Fibroblast of lung (primary cell): ENCODE measurements around the gene ZC3H7B. TPM values are rescaled to one million over a fixed set of nuclear protein-coding genes. Genes with fewer than 3 reads are reported as not detected.

Experiments used
- DNase-seq, 2 donors: peaks; one replicate each; pipeline versions ENCODE4 v3.0.0 to v3.0.0-alpha.2; 2010; ENCODE audit warnings: low read depth in 2 of 2
- H2AFZ ChIP-seq: 2 replicates; pipeline ENCODE4 v1.5.1; 2012; ENCODE audit warnings: low read length, control low read depth, inconsistent platforms
- H3K27ac ChIP-seq: 2 replicates; pipeline ENCODE4 v1.5.1; 2011; ENCODE audit warnings: low read length, control low read depth; ENCODE audit not compliant: insufficient read depth
- H3K27me3 ChIP-seq: 2 replicates; pipeline ENCODE4 v1.5.1; 2011; ENCODE audit warnings: mild to moderate bottlenecking, low read length; ENCODE audit not compliant: control insufficient read depth, insufficient read depth
- H3K36me3 ChIP-seq: 2 replicates; pipeline ENCODE4 v1.5.1; 2011; ENCODE audit warnings: low read length; ENCODE audit not compliant: control insufficient read depth, insufficient read depth
- H3K4me1 ChIP-seq: 2 replicates; pipeline ENCODE4 v1.5.1; 2011; ENCODE audit warnings: low read length; ENCODE audit not compliant: control insufficient read depth, insufficient read depth; ENCODE audit errors: extremely low read depth
- H3K4me2 ChIP-seq: 2 replicates; pipeline ENCODE4 v1.5.1; 2011; ENCODE audit warnings: low read length, control low read depth; ENCODE audit not compliant: insufficient read depth; ENCODE audit errors: extremely low read depth
- H3K4me3 ChIP-seq, 4 experiments: fragments of 200-600 bp in 1 of 4; sonication (generic) in 1 of 4; replicated peaks in 1 of 4; 2 replicates each; pipeline ENCODE4 v1.5.1; 2011 to 2016; ENCODE audit warnings: low read length in 4 of 4, low read depth in 3 of 4, mild to moderate bottlenecking in 3 of 4, control low read depth in 2 of 4, inconsistent platforms in 1 of 4, mixed read lengths in 1 of 4; ENCODE audit not compliant: insufficient read depth in 1 of 4; ENCODE audit errors: control extremely low read depth in 1 of 4
- H3K79me2 ChIP-seq: 2 replicates; pipeline ENCODE4 v1.5.1; 2012; ENCODE audit warnings: mild to moderate bottlenecking, low read length, inconsistent platforms; ENCODE audit not compliant: control insufficient read depth, insufficient read depth
- H3K9ac ChIP-seq: 2 replicates; pipeline ENCODE4 v1.5.1; 2011; ENCODE audit warnings: mild to moderate bottlenecking, low read length, control low read depth; ENCODE audit not compliant: insufficient read depth
- H3K9me3 ChIP-seq: 2 replicates; pipeline ENCODE4 v1.5.1; 2012; ENCODE audit warnings: low read depth, low read length; ENCODE audit not compliant: control insufficient read depth, insufficient read depth
- H4K20me1 ChIP-seq: 2 replicates; pipeline ENCODE4 v1.5.1; 2011; ENCODE audit warnings: low read length; ENCODE audit not compliant: control insufficient read depth, insufficient read depth; ENCODE audit errors: extremely low read depth
- CTCF ChIP-seq, 2 donors: IDR thresholded peaks in 1 of 2; conservative IDR thresholded peaks in 1 of 2; 1 replicate in 1 of 2; 2 replicates in 1 of 2; pipeline ENCODE4 v1.5.1; 2011 to 2012; ENCODE audit warnings: low read length in 2 of 2, control low read depth in 1 of 2, inconsistent platforms in 1 of 2, low read depth in 1 of 2, mild to moderate bottlenecking in 1 of 2
- EZH2 ChIP-seq: IDR thresholded peaks from 2 replicates; pipeline ENCODE4 v1.5.1; 2012; ENCODE audit warnings: low read length, control low read depth, mild to moderate bottlenecking; ENCODE audit errors: missing control alignments
- polyA plus RNA-seq, 2 donors: library from polyadenylated mRNA; depleted of rRNA in 1 of 2; stranded (reverse) in 1 of 2; unstranded in 1 of 2; fragments of >200 nt; gene quantifications; 2 replicates each; pipeline ENCODE4 v1.2.1, GENCODE V29; 2011 to 2012; ENCODE audit warnings: missing spikeins in 1 of 2
- total RNA-seq: library from RNA; depleted of rRNA; stranded (reverse); fragments of >200 nt; gene quantifications from 2 replicates; pipeline ENCODE4 v1.2.1, GENCODE V29; 2014

The ZC3H7B gene
- total and polyA plus RNA-seq, 2 donors (not counting 1 experiment from before 2014, with no cell fraction given), result 30.6 to 64.4 TPM

GRCh38 chr22:41320416-41321240, 19.3 kb downstream of the ZC3H7B start:
- peaks cover 24% of the 10 kb centered on the region for H3K79me2 ChIP-seq

GRCh38 chr22:41324821-41325528, 23.6 kb downstream of the ZC3H7B start:
- TF ChIP-seq CTCF (conservative IDR thresholded peaks at IDR 0.05 in 1 of 2, IDR thresholded peaks at IDR 0.05 in 1 of 2; ENCODE audit: low read depth in 1 of 2, low read length in 2 of 2), result no peak
- no peak for TF ChIP-seq EZH2
- H3K79me2 ChIP-seq, result peaks cover 4% of the 10 kb centered on the region
- H3K27me3 ChIP-seq, result no peaks in the 10 kb centered on the region
- no peak overlapping the region for H3K4me3 ChIP-seq
- H3K9me3 ChIP-seq, result no peaks in the 10 kb centered on the region
- H4K20me1 ChIP-seq, result no peaks in the 10 kb centered on the region
- DNase-seq, result no peak
- H3K27ac ChIP-seq, result no peak overlapping the region
- no peak overlapping the region for H2AFZ ChIP-seq
- peaks cover 36% of the 10 kb centered on the region for H3K36me3 ChIP-seq
- H3K4me2 ChIP-seq, result no peak overlapping the region
- no peak overlapping the region for H3K9ac ChIP-seq
- H3K4me1 ChIP-seq, result no peaks in the 10 kb centered on the region

More at GRCh38 chr22:41320416-41321240, 19.3 kb downstream of the ZC3H7B start:
- no peaks in the 10 kb centered on the region for H4K20me1 ChIP-seq
- H3K27ac ChIP-seq, result no peak overlapping the region
- no peak for DNase-seq
- TF ChIP-seq CTCF (conservative IDR thresholded peaks at IDR 0.05 in 1 of 2, IDR thresholded peaks at IDR 0.05 in 1 of 2; ENCODE audit: low read depth in 1 of 2, low read length in 2 of 2), result no peak
- no peak for TF ChIP-seq EZH2
- H3K4me1 ChIP-seq, result no peaks in the 10 kb centered on the region
- H3K9ac ChIP-seq, result no peak overlapping the region
- no peaks in the 10 kb centered on the region for H3K9me3 ChIP-seq
- no peak overlapping the region for H2AFZ ChIP-seq
- no peak overlapping the region for H3K4me2 ChIP-seq
- H3K27me3 ChIP-seq, result no peaks in the 10 kb centered on the region
- H3K4me3 ChIP-seq, result no peak overlapping the region
- peaks cover 12% of the 10 kb centered on the region for H3K36me3 ChIP-seq

- Histone ChIP-seq H2AFZ (no peak overlapping the region), H3K4me2 (no peak overlapping the region), H3K4me1 (no peaks in the 10 kb centered on the region), H3K27ac (no peak overlapping the region), H3K79me2 (no peaks in the 10 kb centered on the region), H4K20me1 (no peaks in the 10 kb centered on the region), H3K4me3 (no peak overlapping the region), H3K36me3 (peaks cover 38% of the 10 kb centered on the region), H3K9me3 (no peaks in the 10 kb centered on the region), H3K27me3 (no peaks in the 10 kb centered on the region), H3K9ac (no peak overlapping the region)
- no peak for TF ChIP-seq EZH2
- TF ChIP-seq CTCF (conservative IDR thresholded peaks at IDR 0.05 in 1 of 2, IDR thresholded peaks at IDR 0.05 in 1 of 2; ENCODE audit: low read depth in 1 of 2, low read length in 2 of 2), result no peak
- no peak for DNase-seq
Measured at GRCh38 chr22:41327124-41327523, 25.8 kb downstream of the ZC3H7B start.
